ENCODE data around the gene WDR70. TPM values are rescaled to one million over a fixed set of nuclear protein-coding genes. Genes with fewer than 3 reads are reported as not detected.
"Not testable (repeated sequence)": the region's sequence is repeated elsewhere in the genome, so short reads cannot be mapped to it uniquely, and the experiment has no call there.

WDR70 gene
- total RNA-seq (2022) (40.2 and 40.9 TPM in 2 replicates), Bru-seq, nascent RNA (percentile 73 among the genes with signal in this experiment), BruChase-seq, experiment 1, labeled RNA remaining after a 2-hour chase (percentile 63 among the genes with signal in this experiment), BruChase-seq, experiment 2, labeled RNA remaining after a 6-hour chase (percentile 59 among the genes with signal in this experiment)
- long read RNA-seq, transcript WDR70-201 (18 exons, 2,983 nt), result major isoform, 26 of 38 reads
- long read RNA-seq, partial matches to known transcripts, result 3 of 38 reads
- long read RNA-seq, other reads (novel, unspliced or antisense), result 9 of 38 reads

DNA sequence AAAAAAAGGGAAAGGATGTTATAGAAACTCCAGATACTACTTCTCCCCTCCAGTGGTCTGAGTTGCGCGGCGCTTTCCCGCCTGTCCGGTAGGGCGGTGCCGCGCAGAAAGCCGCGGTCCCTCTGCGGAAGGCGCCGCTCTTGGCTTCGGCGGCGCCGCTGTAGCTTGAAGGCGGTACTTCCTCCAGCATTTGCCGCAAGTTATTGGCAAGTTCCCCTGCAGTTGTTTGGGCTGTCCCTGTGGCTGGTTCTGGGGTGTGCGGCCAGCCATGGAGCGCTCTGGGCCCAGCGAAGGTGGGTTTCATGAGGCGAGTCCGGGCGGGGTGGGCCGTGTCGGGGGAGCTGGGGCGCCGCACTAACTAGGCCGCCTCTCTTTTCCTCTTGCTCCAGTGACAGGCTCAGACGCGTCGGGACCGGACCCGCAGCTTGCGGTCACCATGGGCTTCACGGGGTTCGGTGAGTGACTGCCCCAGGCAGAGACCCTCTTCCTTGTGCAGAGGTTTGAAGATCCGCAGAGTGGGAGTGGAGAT lies at the start of gene WDR70:
Gene WDR70, plus strand, starts transcription at position 219 of the 529 bp plus-strand sequence. Its CDS starts 50 bp downstream, at position 269.
- intact Hi-C loops (cut with micrococcal nuclease; ENCODE audit: unreplicated experiment), result loop anchor here (1.0 kb wide), 1 partner anchor 8 kb away; the partner anchor contains the start of gene NUP155
- H3K36me3 ChIP-seq (ENCODE audit: control insufficient read depth, insufficient read depth, low read length), result not testable (repeated sequence)
- TF ChIP-seq, protein P1, sequence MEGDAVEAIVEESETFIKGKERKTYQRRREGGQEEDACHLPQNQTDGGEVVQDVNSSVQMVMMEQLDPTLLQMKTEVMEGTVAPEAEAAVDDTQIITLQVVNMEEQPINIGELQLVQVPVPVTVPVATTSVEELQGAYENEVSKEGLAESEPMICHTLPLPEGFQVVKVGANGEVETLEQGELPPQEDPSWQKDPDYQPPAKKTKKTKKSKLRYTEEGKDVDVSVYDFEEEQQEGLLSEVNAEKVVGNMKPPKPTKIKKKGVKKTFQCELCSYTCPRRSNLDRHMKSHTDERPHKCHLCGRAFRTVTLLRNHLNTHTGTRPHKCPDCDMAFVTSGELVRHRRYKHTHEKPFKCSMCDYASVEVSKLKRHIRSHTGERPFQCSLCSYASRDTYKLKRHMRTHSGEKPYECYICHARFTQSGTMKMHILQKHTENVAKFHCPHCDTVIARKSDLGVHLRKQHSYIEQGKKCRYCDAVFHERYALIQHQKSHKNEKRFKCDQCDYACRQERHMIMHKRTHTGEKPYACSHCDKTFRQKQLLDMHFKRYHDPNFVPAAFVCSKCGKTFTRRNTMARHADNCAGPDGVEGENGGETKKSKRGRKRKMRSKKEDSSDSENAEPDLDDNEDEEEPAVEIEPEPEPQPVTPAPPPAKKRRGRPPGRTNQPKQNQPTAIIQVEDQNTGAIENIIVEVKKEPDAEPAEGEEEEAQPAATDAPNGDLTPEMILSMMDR (IDR thresholded peaks at IDR 0.05; ENCODE audit: insufficient read depth in 1 of 2, low read depth in 1 of 2, low read length in 1 of 2, severe bottlenecking in 1 of 2, unreplicated experiment in 1 of 2), result peak; percentile 40 to 86

DNA sequence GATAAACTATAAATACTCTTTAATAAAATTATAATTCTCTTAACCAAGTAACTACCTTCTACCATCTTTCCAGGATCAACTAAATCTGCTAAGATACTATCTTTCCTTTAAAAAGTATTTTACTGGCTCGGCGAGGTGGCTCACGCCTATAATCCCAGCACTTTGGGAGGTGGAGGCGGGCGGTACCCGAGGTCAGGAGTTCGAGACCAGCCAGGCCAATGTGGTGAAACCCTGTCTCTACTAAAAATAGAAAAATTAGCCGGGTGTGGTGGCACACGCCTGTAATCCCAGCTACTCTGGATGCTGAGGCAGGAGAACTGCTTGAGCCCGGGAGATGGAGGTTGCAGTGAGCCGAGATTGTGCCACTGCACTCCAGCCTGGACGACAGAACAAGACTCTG lies 44.4 kb upstream of the WDR70 start:
- intact Hi-C loops (cut with micrococcal nuclease; ENCODE audit: unreplicated experiment); BruUV-seq (replicated peaks); POLR2A ChIA-PET; DNase-seq; H3K4me3 ChIP-seq (ENCODE audit: low read depth, low read length); H3K4me3 Mint-ChIP-seq (ENCODE audit: unreplicated experiment); H3K9me3 ChIP-seq; H3K4me1 Mint-ChIP-seq (ENCODE audit: low read depth, unreplicated experiment); CTCF ChIA-PET; H3K9me3 Mint-ChIP-seq (ENCODE audit: unreplicated experiment); H3K4me1 ChIP-seq; H3K27me3 Mint-ChIP-seq (ENCODE audit: insufficient read depth, unreplicated experiment); H3K27ac Mint-ChIP-seq (ENCODE audit: unreplicated experiment); H3K27me3 ChIP-seq (replicated peaks; ENCODE audit: control insufficient read depth, insufficient read depth, low read length); H3K36me3 ChIP-seq (ENCODE audit: control insufficient read depth, insufficient read depth, low read length): not testable (repeated sequence)
- peaks cover 80% of the 10 kb centered on the region for H3K36me3 Mint-ChIP-seq (ENCODE audit: insufficient read depth, unreplicated experiment)

More for the DNA sequence above, at the start of gene WDR70:
- peak within 1 kb of the TSS; percentile 19 for H3K27ac Mint-ChIP-seq (ENCODE audit: unreplicated experiment)
- not testable (repeated sequence) for H3K4me1 ChIP-seq; H3K27me3 ChIP-seq (replicated peaks; ENCODE audit: control insufficient read depth, insufficient read depth, low read length); H3K27me3 Mint-ChIP-seq (ENCODE audit: insufficient read depth, unreplicated experiment); H3K4me1 Mint-ChIP-seq (ENCODE audit: low read depth, unreplicated experiment); H3K9me3 ChIP-seq; BruUV-seq (replicated peaks); H3K9me3 Mint-ChIP-seq (ENCODE audit: unreplicated experiment)
- CTCF ChIA-PET, result interaction anchor here (0.5 to 1.0 kb wide), 5 partner anchors 8 to 1086 kb away, joined by 3 to 10 read pairs (median 4); partner anchors contain the start of gene NUP155
- H3K4me3 ChIP-seq (ENCODE audit: low read depth, low read length), result peak within 1 kb of the TSS; percentile 91
- peak; percentile 89 to 90 for DNase-seq
- peak within 1 kb of the TSS; percentile 94 for H3K4me3 Mint-ChIP-seq (ENCODE audit: unreplicated experiment)
- peaks cover 32% of the 10 kb centered on the region for H3K36me3 Mint-ChIP-seq (ENCODE audit: insufficient read depth, unreplicated experiment)
- POLR2A ChIA-PET, result interaction anchor here (1.4 kb wide), 1 partner anchor 8 kb away, joined by 14 read pairs; the partner anchor contains the start of gene NUP155

DNA sequence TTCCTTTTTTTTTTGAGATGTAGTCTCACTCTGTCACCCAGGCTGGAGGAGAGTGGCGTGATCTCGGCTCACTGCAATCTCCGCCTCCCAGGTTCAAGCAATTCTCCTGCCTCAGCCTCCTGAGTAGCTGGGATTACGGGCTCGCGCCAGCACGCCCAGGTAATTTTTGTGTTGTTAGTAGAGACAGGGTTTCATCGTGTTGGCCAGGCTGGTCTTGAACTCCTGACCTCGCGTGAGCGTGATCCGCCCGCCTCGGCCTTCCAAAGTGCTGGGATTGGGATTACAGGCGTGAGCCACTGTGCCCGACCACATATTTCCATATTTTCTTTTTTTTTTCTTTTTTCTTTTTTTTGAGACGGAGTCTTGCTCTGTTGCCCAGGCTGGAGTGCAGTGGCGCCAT lies 36.4 kb upstream of the WDR70 start:
- H3K4me3 ChIP-seq (ENCODE audit: low read depth, low read length); H3K27ac Mint-ChIP-seq (ENCODE audit: unreplicated experiment); H3K36me3 ChIP-seq (ENCODE audit: control insufficient read depth, insufficient read depth, low read length); POLR2A ChIA-PET; DNase-seq; H3K27me3 Mint-ChIP-seq (ENCODE audit: insufficient read depth, unreplicated experiment); H3K9me3 Mint-ChIP-seq (ENCODE audit: unreplicated experiment); H3K9me3 ChIP-seq; H3K4me1 ChIP-seq; H3K4me3 Mint-ChIP-seq (ENCODE audit: unreplicated experiment); intact Hi-C loops (cut with micrococcal nuclease; ENCODE audit: unreplicated experiment); H3K27me3 ChIP-seq (replicated peaks; ENCODE audit: control insufficient read depth, insufficient read depth, low read length); H3K4me1 Mint-ChIP-seq (ENCODE audit: low read depth, unreplicated experiment); BruUV-seq (replicated peaks): not testable (repeated sequence)
- CTCF ChIA-PET, result interaction anchor here (0.6 kb wide), 1 partner anchor 8 kb away, joined by 4 read pairs; no protein-coding TSS in a partner anchor
- peaks cover 92% of the 10 kb centered on the region for H3K36me3 Mint-ChIP-seq (ENCODE audit: insufficient read depth, unreplicated experiment)

DNA sequence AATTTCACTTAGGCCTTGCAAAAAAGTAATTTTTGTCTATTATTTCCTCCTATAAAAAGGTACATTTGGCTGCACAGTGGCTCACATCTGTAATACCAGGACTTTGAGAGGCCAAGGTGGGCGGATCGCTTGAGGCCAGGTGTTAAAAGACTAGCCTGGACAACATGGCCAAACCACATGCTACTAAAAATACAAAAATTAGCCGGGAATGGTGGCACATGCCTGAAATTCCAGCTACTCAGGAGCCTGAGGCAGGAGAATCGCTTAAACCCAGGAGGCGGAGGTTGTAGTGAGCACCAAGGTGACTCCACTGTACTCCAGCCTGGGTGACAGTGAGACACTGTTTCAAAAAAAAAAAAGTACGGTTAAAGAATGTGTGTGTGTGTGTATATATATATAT lies 24.0 kb upstream of the WDR70 start:
- DNase-seq, result no peak
- no peak overlapping the region for H3K27ac Mint-ChIP-seq (ENCODE audit: unreplicated experiment)
- H3K9me3 Mint-ChIP-seq (ENCODE audit: unreplicated experiment), result no peaks in the 10 kb centered on the region
- ChIA-PET POLR2A (no interaction called here), CTCF (no interaction called here)
- H3K36me3 ChIP-seq (ENCODE audit: control insufficient read depth, insufficient read depth, low read length), result peaks cover 1% of the 10 kb centered on the region; the same call in 1 of the 2 replicates
- peaks cover 60% of the 10 kb centered on the region for H3K36me3 Mint-ChIP-seq (ENCODE audit: insufficient read depth, unreplicated experiment)
- no TSS peak for BruUV-seq (replicated peaks)
- no peaks in the 10 kb centered on the region for H3K4me1 Mint-ChIP-seq (ENCODE audit: low read depth, unreplicated experiment)
- H3K4me3 Mint-ChIP-seq (ENCODE audit: unreplicated experiment), result no peak overlapping the region
- intact Hi-C loops (cut with micrococcal nuclease; ENCODE audit: unreplicated experiment), result no loop called here
- no peaks in the 10 kb centered on the region for H3K27me3 ChIP-seq (replicated peaks; ENCODE audit: control insufficient read depth, insufficient read depth, low read length)
- no peaks in the 10 kb centered on the region for H3K4me1 ChIP-seq
- TF ChIP-seq, protein P1 (IDR thresholded peaks at IDR 0.05; ENCODE audit: insufficient read depth in 1 of 2, low read depth in 1 of 2, low read length in 1 of 2, severe bottlenecking in 1 of 2, unreplicated experiment in 1 of 2), result no peak
- H3K9me3 ChIP-seq, result no peaks in the 10 kb centered on the region
- no peaks in the 10 kb centered on the region for H3K27me3 Mint-ChIP-seq (ENCODE audit: insufficient read depth, unreplicated experiment)
- H3K4me3 ChIP-seq (ENCODE audit: low read depth, low read length), result no peak overlapping the region
